H1 (cell line): ENCODE results near the gene LSG1. TPM values are rescaled to one million over a fixed set of nuclear protein-coding genes. Genes with fewer than 3 reads are reported as not detected.

ENCODE experiments used
- CHD7 ChIP-seq: fragments of 300-600 bp; sonication (generic); IDR thresholded peaks from 2 replicates; pipeline ENCODE4 v1.7.1; 2012; ENCODE audit warnings: low read length, moderate library complexity, mild to moderate bottlenecking, inconsistent platforms; ENCODE audit not compliant: insufficient replicate concordance
- E2F6 ChIP-seq: IDR thresholded peaks from 2 replicates; pipeline ENCODE4 v1.6.1; 2012; ENCODE audit warnings: inconsistent platforms
- EGR1 ChIP-seq: IDR thresholded peaks from 2 replicates; pipeline ENCODE4 v1.6.1; 2011; ENCODE audit warnings: low read depth, low read length, borderline replicate concordance
- HDAC2 ChIP-seq, 2 experiments: fragments of 300-600 bp in 1 of 2; sonication (generic) in 1 of 2; IDR thresholded peaks; 2 replicates each; pipeline ENCODE4 v1.6.1; 2011 to 2012; ENCODE audit warnings: low read depth in 2 of 2, low read length in 2 of 2, mild to moderate bottlenecking in 2 of 2, moderate library complexity in 2 of 2, borderline replicate concordance in 1 of 2, inconsistent platforms in 1 of 2
- KDM1A ChIP-seq: fragments of 200-600, 300-600 bp; sonication (generic); IDR thresholded peaks from 2 replicates; pipeline ENCODE4 v1.7.1; 2016; ENCODE audit warnings: mild to moderate bottlenecking, low read length, borderline replicate concordance
- NRF1 ChIP-seq: IDR thresholded peaks from 2 replicates; pipeline ENCODE4 v1.6.1; 2011; ENCODE audit warnings: mild to moderate bottlenecking, low read depth, low read length, improper control_type of control experiment
- RAD21 ChIP-seq, 2 experiments: IDR thresholded peaks in 1 of 2; conservative IDR thresholded peaks in 1 of 2; 2 replicates each; pipeline ENCODE4 v1.6.1; 2011; ENCODE audit warnings: low read depth in 2 of 2, low read length in 2 of 2, improper control_type of control experiment in 1 of 2, inconsistent platforms in 1 of 2, mild to moderate bottlenecking in 1 of 2, moderate library complexity in 1 of 2
- SIN3A ChIP-seq, 2 experiments: IDR thresholded peaks in 1 of 2; conservative IDR thresholded peaks in 1 of 2; 2 replicates each; pipeline ENCODE4 v1.6.1; 2011 to 2012; ENCODE audit warnings: low read length in 2 of 2, improper control_type of control experiment in 1 of 2, low read depth in 1 of 2, mild to moderate bottlenecking in 1 of 2
- polyA plus RNA-seq, 7 experiments: library from polyadenylated mRNA; depleted of rRNA in 3 of 7; stranded (reverse) in 5 of 7; unstranded in 2 of 7; fragments of >200 nt in 5 of 7; fragments of 200-250 nt in 2 of 7; gene quantifications; 1 replicate in 5 of 7; 2 replicates in 1 of 7; 4 replicates in 1 of 7; pipeline versions ENCODE4 v1.2.1 to v1.2.3, GENCODE V29; 2011 to 2013; ENCODE audit warnings: missing spikeins in 2 of 7, mixed read lengths in 2 of 7
- total RNA-seq: library from RNA; stranded (reverse); fragmentation: NEBNext Ultra II Directional; extraction: Animal tissue kit (Norgen Biotek cat#: 25700); gene quantifications from 2 replicates; pipeline ENCODE4 v1.2.1, GENCODE V29; 2021

LSG1 gene
- total and polyA plus RNA-seq, 2 of the 8 experiments (the other 6 are each of a cell fraction or from before 2014, with no cell fraction given), result 23.7 to 47.6 TPM

GRCh38 chr3:194687638-194688199 lies 15.7 kb upstream of the LSG1 start (continued):
- TF ChIP-seq CHD7 (no peak), NRF1 (no peak), KDM1A (no peak), SIN3A (conservative IDR thresholded peaks at IDR 0.05 in 1 of 2, IDR thresholded peaks at IDR 0.05 in 1 of 2; ENCODE audit: low read depth in 1 of 2, low read length in 2 of 2) (peak; percentile 59 to 85; a peak in 2 of 4 replicates), EGR1 (no peak; the same call in 1 of the 2 replicates), RAD21 (IDR thresholded peaks at IDR 0.05 in 1 of 2, conservative IDR thresholded peaks at IDR 0.05 in 1 of 2; ENCODE audit: low read depth in 2 of 2, low read length in 2 of 2) (peak; percentile 52 to 69; a peak in 3 of 4 replicates), HDAC2 (IDR thresholded peaks at IDR 0.05; ENCODE audit: borderline replicate concordance in 1 of 2, low read depth in 2 of 2, low read length in 2 of 2) (0 out of 4 replicates have a peak, but pooled peaks of 1 of the 2 experiments have one; percentile 11), E2F6 (no peak; the same call in 1 of the 2 replicates)
